Lung (tissue), 12 donors: ENCODE data around the gene BBX. TPM values are rescaled to one million over a fixed set of nuclear protein-coding genes. Genes with fewer than 3 reads are reported as not detected.

ENCODE experiments used
- ATAC-seq: fragments of 200-7000 bp; cut with Tn5 transposase; one replicate; pipeline ENCODE4 v1.9.1; 2020; ENCODE audit warnings: moderate number of reproducible peaks; ENCODE audit not compliant: insufficient read depth, low FRiP score
- DNase-seq, 3 donors: peaks; one replicate each; pipeline ENCODE4 v3.0.0-alpha.2; 2013 to 2017
- H3K27ac ChIP-seq, 2 donors: one replicate each; pipeline ENCODE4 v1.5.1; 2013; ENCODE audit warnings: mild to moderate bottlenecking in 2 of 2, moderate library complexity in 2 of 2, control low read depth in 1 of 2, inconsistent platforms in 1 of 2, low read depth in 1 of 2, low read length in 1 of 2
- H3K27me3 ChIP-seq, 3 donors: one replicate each; pipeline ENCODE4 v1.5.1; 2013; ENCODE audit warnings: low read length in 2 of 3; ENCODE audit not compliant: control insufficient read depth in 3 of 3, insufficient read depth in 3 of 3
- H3K36me3 ChIP-seq, 4 donors: one replicate each; pipeline ENCODE4 v1.5.1; 2013; ENCODE audit warnings: low read length in 4 of 4, mild to moderate bottlenecking in 1 of 4, moderate library complexity in 1 of 4; ENCODE audit not compliant: control insufficient read depth in 4 of 4, insufficient read depth in 4 of 4
- H3K4me1 ChIP-seq, 5 donors: one replicate each; pipeline ENCODE4 v1.5.1; 2013; ENCODE audit warnings: low read length in 5 of 5, mild to moderate bottlenecking in 2 of 5, moderate library complexity in 1 of 5; ENCODE audit not compliant: control insufficient read depth in 5 of 5, insufficient read depth in 5 of 5
- H3K4me3 ChIP-seq: one replicate; pipeline ENCODE4 v1.5.1; 2013; ENCODE audit warnings: mild to moderate bottlenecking, control low read depth, moderate library complexity
- H3K9ac ChIP-seq, 2 donors: one replicate each; pipeline ENCODE4 v1.5.1; 2013; ENCODE audit warnings: low read length in 2 of 2, control low read depth in 1 of 2; ENCODE audit not compliant: insufficient read depth in 1 of 2
- H3K9me3 ChIP-seq, 4 donors: one replicate each; pipeline ENCODE4 v1.5.1; 2013; ENCODE audit warnings: low read length in 3 of 4, mild to moderate bottlenecking in 1 of 4, moderate library complexity in 1 of 4; ENCODE audit not compliant: control insufficient read depth in 4 of 4, insufficient read depth in 3 of 4
- WGBS, 2 donors: extraction: QIAGEN DNeasy Blood & Tissue Kit; methylation state at CpG; one replicate each; pipeline ENCODE4 v1.1.7; 2013; 5-methylcytosine and 5-hydroxymethylcytosine counted together
- polyA plus RNA-seq, 2 donors: library from polyadenylated mRNA; stranded (reverse); fragments of 200-250 nt; gene quantifications; one replicate each; pipeline ENCODE4 v1.2.1, GENCODE V29; 2013
- total RNA-seq, 2 donors: library from RNA; depleted of rRNA in 1 of 2; stranded (reverse); fragments of >200 nt in 1 of 2; gene quantifications; one replicate each; pipeline ENCODE4 v1.2.1, GENCODE V29; 2014 to 2021
- TF ChIP-seq, protein P1 (sequence below): IDR thresholded peaks from 2 replicates; pipeline ENCODE4 v1.5.1; 2012; ENCODE audit warnings: mild to moderate bottlenecking; ENCODE audit errors: control extremely low read depth, extremely low read depth
- donor health status: control.
- donor health status: control.
- donor health status: Bipolar disorder and iron deficiency.
- donor health status: healthy.
- donor health status: DM: yes; HTN: yes; CAD: no.

The BBX gene
- total and polyA plus RNA-seq, 4 donors: 6.3 to 93.3 (median 25.1) TPM

DNA sequence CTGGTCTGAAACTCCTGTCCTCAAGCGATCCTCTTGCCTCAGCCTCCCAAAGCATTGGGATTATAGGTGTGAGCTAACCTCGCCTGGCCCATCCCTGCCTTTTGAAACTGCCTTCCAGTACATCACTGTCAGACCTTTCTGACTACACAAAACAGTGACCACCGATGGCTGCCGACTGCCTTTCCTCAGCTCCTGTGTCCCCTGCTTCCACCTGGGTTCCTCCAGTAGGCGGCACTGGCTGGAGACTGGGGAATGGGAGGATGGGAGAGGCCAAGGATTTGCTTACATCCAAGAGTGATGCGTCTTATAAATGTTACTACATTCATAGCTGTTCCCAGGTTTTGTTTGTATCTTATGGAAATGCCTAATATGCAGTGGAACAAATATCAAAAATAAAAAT, 242.8 kb downstream of the BBX start:
- ATAC-seq (no peak), DNase-seq (no peak)
- WGBS, 2 donors: 95 to 97% methylated on average over 6 of the region's 6 CpGs
- H3K4me1 ChIP-seq: peaks cover 0 to 8% (median 0%) of the 10 kb centered on the region in 5 donors
- no peaks in the 10 kb centered on the region for H3K9me3 ChIP-seq
- no peaks in the 10 kb centered on the region for H3K27me3 ChIP-seq
- H3K9ac ChIP-seq: no peak overlapping the region
- peaks cover 0 to 7% (median under 1%) of the 10 kb centered on the region in 4 donors for H3K36me3 ChIP-seq
- TF ChIP-seq, protein P1, sequence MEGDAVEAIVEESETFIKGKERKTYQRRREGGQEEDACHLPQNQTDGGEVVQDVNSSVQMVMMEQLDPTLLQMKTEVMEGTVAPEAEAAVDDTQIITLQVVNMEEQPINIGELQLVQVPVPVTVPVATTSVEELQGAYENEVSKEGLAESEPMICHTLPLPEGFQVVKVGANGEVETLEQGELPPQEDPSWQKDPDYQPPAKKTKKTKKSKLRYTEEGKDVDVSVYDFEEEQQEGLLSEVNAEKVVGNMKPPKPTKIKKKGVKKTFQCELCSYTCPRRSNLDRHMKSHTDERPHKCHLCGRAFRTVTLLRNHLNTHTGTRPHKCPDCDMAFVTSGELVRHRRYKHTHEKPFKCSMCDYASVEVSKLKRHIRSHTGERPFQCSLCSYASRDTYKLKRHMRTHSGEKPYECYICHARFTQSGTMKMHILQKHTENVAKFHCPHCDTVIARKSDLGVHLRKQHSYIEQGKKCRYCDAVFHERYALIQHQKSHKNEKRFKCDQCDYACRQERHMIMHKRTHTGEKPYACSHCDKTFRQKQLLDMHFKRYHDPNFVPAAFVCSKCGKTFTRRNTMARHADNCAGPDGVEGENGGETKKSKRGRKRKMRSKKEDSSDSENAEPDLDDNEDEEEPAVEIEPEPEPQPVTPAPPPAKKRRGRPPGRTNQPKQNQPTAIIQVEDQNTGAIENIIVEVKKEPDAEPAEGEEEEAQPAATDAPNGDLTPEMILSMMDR: no peak
- H3K27ac ChIP-seq: no peak overlapping the region
- no peak overlapping the region for H3K4me3 ChIP-seq

- Histone ChIP-seq H3K9ac (no peak overlapping the region), H3K4me1 (peaks cover 0 to 8% (median 0%) of the 10 kb centered on the region in 5 donors), H3K9me3 (no peaks in the 10 kb centered on the region), H3K4me3 (no peak overlapping the region), H3K36me3 (peaks cover 0 to 7% (median under 1%) of the 10 kb centered on the region in 4 donors), H3K27me3 (no peaks in the 10 kb centered on the region), H3K27ac (no peak overlapping the region)
- no peak for ATAC-seq
- peak; percentile 25 to 72 (median 44) for DNase-seq
- TF ChIP-seq, protein P1: no peak
- 67 to 80% methylated on average over 8 of the region's 8 CpGs for WGBS, 2 donors
Observed at GRCh38 chr3:107767897-107768605, 245.3 kb downstream of the BBX start.

- H3K27me3 ChIP-seq: no peaks in the 10 kb centered on the region
- H3K9me3 ChIP-seq: no peaks in the 10 kb centered on the region
- H3K4me1 ChIP-seq: peaks cover 0 to 8% (median 0%) of the 10 kb centered on the region in 5 donors
- 77 to 87% methylated on average over 3 of the region's 3 CpGs for WGBS, 2 donors
- H3K36me3 ChIP-seq: peaks cover 6 to 13% (median 8%) of the 10 kb centered on the region in 4 donors
- H3K4me3 ChIP-seq: no peak overlapping the region
- no peak for DNase-seq
- TF ChIP-seq, protein P1: no peak
- ATAC-seq: no peak
- H3K27ac ChIP-seq: no peak overlapping the region
- no peak overlapping the region for H3K9ac ChIP-seq
Observed at GRCh38 chr3:107769882-107770281, 247.1 kb downstream of the BBX start.
